LoVo (cell line): ENCODE data around the gene ISG20.
"Not testable (repeated sequence)": the region's sequence is repeated elsewhere in the genome, so short reads cannot be mapped to it uniquely, and the experiment has no call there.

Experiments
- DNase-seq: peaks from one replicate; pipeline ENCODE4 v3.0.0-alpha.2; 2016; ENCODE audit warnings: low spot score

ISG20 gene

DNA sequence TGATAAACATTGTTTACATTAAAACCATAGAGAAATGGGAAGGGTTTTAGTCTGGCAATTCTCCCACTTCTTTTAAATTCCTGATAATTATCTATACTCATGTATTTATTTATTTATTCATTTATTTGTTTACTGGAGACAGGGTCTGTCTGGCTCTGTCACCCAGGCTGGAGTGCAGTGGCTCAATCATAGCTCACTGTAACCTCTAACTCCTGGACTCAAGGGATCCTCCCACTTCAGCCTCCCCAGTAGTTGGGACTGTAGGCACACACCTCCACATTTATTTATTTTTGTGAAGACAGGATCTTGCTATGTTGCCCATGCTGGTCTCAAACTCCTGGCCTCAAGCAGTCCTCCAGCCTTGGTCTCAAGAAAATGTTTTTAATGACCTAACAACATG lies 20.1 kb upstream of the ISG20 start:
- DNase-seq, result no peak

DNA sequence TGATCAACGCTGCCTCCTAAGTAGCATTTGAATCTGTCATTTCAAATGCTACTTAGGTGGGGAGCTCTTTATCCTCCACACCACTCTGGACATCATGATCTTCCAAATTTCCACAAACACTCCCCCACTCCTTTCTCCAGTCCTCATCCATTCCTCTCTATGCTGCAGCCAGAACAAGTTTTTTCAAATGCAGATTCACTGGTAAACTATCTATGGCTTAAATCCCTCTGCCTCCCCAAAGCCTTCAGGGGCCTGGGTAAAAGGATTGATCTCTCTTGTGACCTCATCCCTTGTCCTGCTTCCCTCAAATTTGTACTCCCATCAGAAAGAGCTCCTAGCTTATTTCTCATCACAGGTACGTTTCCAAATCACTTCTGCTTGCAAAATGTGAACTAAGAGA lies 19.0 kb upstream of the ISG20 start:
- DNase-seq, result no peak

DNA sequence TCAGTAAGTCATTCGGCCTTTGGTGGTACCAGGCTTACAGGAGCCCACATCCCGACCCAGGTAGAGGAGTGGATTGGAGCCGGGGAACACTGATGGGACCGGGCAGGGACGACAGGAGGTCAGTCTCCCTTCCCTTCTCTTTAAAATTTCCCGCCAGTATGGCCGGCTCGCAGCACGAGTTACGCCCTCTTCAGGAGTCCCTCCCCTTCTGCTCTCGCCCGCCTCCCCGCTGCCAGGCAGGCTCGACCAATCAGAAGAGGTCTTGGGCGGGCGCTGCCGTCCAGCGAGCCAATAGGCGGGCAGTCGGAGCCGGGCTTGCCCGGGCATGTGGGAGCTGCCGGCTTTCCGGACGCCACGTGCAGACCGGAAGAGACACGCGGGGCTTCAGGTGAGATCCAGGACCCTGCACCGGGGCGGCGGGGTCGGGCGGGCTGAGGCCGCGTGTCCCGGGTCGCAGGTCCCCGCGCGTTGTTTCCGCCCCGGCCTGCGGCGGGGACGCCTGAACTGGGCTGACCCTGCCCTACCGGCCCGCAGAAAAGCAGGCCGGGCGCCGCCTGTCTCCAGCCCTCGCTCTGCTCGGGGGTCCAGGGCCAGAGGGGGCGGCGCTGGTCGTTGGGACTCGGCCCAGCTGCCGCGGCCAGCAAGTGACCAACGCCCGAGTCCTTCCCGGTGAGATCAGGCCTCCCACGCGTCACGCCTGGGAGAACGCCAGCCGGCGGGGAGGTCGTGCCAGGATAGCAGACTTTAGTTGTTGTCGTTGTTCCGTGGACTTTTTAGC lies 17.6 kb upstream of the ISG20 start, which contains the start of gene AEN:
Gene AEN, plus strand, starts transcription at position 346 of the 778 bp plus-strand sequence. CDS start 4,870 bp downstream, outside the sequence.
- peak; percentile 98 for DNase-seq

DNA sequence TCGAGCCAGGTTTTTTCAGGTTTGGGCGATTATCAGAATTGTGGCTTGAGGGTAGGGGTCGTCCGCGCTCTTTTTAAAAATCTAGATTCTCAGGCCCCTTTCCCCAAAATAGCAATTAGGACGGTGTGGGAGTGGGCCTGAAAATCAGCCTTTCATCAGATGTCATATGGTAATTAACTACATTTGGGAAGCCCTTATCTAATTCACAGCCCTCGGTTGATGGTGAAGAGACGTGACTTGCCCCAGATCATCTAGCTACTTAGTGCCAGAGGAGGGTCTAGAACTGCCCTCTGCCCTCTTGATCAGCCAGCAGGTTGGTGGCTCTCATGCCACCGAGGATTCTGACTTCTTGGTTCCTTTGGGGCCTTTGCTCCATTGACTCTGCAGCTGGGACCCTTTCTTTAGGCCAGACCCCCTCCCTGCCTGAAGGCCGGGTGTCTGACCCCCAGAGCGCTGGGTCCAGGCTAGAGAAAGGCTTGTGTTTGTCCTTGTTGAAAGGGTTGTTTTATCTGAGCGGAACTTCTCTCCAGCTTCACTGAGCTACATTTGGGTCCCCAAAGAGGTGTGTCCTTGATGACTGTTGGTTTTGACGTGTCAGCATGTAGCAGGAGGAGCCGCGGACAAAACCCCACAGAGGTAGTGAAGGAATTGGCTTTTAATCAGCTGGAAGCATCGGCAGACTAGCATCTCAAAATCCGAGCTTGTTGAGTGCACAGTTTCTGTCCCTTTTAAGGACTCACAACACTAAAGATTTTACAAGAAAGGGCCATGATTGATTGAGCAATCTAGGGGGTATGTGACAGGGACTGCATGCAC lies 16.8 kb upstream of the ISG20 start:
- peak; percentile 75 for DNase-seq

DNA sequence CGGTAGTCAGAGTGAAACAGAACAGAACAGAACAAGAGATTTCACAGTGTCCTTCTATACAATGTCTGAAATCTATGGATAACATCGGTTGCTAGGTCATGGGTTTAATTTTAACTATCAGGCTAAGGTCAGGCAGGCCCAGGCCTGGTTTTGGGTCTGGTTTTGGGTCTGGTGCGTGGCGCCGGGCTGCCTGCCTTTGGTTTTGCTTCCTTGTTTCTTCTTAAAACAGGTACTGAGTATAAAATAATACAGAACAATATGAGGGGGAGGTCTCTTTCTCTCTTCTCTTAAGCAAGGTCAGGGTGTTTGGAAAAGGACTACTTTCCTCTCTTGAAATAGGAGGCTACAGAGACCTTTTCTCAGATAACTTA lies 16.2 kb upstream of the ISG20 start:
- DNase-seq, result no peak

DNA sequence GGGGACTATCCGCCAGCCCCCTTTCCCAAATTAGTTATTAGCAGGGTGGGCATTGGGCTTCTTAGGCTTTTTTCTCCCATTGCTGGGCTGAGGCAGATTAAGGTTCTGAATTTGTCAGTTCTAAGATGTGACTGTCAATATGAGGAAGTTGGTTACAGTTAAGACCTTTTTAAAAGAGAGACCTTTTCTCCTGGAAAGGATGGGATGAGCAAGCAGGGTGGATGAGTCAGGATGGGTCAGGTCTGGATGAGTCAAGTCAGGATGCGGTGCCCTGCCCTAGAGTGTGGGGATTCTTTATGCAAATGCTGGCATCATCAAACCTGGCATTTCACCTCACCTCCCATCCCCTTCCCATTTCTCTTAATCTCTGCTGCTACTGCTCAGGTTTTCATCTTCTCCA lies 15.8 kb upstream of the ISG20 start:
- peak; percentile 85 for DNase-seq

DNA sequence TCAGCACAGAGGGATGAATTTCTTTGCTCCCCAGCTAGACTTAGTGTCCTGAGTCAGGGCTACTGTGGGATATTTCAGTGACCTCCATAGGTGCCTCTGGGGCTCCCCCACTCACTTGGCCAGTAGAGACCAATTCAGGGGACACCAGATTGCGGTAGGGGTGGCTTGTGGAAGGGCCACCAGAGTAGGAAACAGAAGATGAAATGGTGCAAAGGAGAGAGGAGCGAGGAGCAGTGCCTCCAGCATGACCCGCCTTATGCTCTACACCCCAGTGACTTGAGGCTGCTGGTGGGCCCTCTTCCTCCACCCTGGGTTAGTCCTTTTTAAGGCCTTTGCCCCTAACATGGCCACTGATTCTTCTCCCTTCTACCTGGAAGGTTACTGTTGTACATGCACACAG lies 15.2 kb upstream of the ISG20 start:
- DNase-seq, result no peak

DNA sequence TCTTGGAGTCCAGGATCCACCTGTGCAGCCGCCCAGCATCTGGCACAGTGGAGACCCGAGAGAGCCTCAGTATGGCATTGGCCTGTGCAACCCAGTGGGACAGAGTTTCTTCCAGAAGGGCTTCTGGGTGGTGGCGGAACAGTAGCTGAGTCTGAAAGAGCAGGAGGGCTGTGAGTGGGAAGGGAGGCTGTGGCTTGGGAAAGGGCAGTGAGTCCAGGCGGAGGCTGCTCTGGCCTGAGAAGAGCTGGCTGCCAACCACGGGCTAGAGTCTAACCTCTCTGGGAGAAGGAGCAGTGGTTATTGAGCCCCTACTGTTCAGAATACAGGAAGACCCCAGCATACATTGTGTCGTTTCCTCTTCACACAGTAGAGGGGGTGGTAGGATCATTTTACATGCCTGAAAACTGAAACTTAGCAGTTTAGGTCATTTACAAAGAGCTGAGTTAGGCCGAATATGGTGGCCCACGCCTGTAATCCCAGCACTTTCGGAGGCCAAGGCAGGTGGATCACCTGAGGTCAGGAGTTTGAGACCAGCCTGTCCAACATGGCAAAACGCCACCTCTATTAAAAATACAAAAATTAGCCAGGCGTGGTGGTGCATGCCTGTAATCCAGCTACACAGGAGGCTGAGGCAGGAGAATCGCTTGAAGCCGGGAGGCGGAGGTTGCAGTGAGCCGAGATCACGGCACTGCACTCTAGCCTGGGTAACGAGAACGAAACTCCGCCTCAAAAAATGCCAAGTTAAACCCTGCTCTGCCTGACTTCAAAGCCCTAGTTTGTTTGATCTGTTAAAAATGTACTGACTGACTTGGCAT lies 14.5 kb upstream of the ISG20 start:
- DNase-seq, result no peak

DNA sequence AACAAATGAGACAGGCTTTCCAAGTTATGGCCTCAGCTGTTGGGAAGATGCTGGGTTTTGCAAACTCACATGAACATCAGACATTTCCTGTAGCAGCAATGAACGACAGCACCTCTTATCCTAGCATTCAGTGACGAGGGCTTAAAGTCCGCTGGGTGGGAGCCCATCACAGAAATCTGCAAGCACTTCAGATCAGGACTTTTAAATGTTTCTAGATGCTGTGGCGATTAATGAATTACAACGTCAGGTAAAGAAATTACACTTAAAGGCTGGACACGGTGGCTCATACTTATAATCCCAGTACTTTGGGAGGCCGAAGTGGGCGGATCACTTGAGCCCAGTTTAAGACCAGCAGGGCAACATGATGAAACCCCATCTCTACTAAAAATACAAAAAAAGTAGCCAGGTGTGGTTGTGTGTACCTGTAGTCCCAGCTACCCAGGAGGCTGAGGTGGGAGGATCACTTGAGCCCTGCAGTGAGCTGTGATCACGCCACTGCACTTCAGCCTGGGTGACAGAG lies 13.8 kb upstream of the ISG20 start:
- no peak for DNase-seq

DNA sequence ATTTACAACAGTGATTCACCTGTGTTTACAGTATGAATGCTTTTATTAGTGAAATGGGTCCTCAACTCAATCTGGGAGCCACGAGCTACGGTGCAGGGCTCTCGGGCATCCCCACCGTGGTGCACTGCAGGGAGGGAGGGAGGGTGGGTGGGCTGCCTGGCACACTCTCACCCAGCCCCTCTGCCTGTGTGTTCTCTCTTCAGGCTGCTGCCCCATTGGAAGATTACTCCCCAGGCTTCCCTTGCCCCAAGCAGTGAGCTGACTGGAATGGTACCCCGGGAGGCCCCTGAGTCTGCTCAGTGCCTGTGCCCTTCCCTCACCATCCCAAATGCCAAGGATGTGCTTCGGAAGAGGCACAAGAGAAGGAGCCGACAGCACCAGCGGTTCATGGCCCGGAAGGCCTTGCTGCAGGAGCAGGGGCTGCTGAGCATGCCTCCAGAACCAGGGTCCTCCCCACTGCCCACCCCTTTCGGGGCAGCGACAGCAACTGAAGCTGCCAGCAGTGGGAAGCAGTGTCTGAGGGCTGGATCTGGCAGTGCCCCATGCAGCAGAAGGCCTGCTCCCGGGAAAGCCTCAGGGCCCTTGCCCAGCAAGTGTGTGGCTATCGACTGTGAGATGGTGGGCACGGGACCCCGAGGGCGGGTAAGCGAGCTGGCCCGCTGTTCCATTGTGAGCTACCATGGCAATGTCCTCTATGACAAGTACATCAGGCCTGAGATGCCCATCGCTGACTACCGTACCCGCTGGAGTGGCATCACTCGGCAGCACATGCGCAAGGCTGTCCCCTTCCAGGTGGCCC lies 12.7 kb upstream of the ISG20 start:
- no peak for DNase-seq

DNA sequence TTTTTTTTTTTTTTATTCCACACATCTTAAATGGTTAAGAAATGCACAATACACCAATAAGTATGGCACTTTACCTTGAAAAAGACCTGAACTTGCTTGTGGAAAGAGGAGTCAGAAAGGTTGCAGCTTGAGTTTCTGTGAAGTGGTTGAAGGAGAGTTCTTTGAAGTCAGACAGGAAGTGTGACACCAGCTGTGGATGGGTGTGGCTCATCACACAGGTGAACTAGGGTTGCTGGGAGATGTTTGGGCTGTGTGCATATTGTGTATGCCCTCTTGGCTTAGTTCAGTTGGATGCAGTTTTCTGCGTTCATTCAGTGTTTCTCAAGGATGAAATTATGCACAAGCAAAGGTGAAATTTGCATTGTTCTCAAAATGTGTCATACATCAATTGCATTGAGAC lies 11.4 kb upstream of the ISG20 start:
- DNase-seq, result no peak

DNA sequence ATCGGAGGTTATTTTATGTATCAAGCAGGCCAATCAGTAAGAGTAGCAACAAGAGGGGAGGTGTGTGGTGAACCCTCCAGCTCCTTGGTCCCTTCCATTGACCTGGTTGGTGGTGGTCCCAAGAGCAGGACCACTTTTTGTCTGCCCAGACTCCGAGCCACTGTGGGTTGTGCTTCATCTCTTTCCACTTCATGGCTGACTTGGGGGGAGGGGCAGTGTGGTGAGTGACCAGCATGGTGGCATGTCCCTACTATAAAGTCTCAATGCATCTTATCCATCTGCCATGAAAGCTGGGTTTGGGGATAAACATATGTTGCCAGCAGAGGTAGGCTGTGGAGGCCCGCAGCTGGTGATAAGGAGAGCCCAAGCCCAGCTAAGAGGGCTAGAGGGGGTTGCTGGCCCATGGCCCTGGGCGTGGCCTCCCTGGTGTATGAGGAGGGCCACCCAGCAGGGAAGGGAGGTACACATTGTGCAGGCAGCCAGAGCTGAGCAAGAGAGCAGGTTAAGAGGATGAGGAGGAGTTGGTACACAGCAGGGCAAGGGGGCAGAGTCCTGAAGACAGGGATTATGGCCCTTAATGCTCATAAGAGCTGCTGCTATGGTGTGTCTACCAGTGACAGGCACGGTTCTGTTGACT lies 10.7 kb upstream of the ISG20 start:
- no peak for DNase-seq

DNA sequence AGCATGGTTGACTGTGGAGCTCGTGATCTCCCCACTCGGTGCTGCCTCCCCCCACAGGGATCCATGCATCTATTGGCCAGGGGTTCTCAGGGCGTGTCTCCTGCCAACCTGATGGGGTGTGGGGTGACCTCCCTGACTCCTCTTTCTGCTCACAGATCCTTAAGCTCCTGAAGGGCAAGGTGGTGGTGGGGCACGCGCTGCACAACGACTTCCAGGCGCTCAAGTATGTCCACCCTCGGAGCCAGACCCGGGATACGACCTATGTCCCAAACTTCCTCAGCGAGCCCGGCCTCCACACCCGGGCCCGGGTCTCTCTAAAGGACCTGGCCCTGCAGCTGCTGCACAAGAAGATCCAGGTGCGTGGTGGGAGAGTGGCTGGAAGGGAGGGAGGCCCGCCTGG lies 9.7 kb upstream of the ISG20 start:
- no peak for DNase-seq

DNA sequence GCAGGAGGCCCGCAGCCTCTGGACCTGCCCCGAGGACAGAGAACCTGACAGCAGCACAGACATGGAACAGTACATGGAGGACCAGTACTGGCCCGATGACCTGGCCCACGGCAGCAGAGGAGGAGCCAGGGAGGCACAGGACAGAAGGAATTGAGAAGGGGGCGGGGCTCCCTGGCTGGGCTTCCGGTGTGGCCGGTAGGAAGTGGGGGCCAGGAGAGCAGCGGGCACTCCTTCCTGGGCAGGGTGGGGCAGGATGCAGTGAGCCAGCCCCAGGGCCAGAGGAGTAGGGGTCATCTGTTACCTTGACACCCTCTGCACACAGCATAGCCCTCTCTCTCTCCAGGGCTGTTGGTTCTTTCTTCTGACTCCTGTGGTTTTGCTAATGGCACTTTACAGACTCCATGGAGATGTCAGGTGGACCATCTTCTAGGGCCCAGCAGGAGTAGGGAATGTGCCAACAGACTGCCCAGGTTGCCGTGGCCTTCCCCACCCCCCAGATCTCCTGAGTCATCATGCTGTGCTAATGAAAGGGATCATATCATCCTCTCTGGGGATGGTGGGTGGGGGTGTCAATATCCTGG lies 8.6 kb upstream of the ISG20 start:
- no peak for DNase-seq

DNA sequence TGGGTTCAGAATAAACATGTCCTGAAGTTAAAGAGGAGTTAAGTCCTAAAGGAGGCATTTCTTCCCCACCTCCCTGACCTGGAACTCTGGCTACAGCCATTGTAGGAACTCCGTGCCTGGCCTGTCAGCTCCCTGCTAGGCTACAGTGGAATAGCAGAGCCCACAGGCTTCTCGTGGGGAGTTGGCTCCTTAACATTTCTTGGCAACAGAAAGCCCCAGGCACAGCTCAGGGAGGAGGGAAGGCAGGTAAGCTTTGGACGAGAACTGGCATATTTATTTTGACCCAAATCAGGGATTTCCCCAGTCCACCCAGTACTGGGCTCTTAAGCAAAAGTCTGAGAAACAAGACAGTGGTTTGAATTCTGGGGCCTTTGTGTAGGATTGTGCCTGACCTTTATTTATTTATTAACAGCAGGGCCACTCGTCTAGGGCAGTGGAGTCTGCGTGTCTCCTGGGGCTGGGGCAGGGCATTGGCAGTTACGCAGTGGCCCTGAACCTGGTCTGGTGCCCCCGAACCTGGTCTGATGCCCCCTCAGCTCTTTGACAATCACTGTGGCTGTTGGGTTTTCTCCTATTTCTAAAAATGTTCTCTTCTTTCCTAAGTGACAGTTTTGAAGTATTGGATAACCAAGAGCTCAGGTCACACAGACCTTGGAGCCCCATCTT lies 7.9 kb upstream of the ISG20 start:
- no peak for DNase-seq

DNA sequence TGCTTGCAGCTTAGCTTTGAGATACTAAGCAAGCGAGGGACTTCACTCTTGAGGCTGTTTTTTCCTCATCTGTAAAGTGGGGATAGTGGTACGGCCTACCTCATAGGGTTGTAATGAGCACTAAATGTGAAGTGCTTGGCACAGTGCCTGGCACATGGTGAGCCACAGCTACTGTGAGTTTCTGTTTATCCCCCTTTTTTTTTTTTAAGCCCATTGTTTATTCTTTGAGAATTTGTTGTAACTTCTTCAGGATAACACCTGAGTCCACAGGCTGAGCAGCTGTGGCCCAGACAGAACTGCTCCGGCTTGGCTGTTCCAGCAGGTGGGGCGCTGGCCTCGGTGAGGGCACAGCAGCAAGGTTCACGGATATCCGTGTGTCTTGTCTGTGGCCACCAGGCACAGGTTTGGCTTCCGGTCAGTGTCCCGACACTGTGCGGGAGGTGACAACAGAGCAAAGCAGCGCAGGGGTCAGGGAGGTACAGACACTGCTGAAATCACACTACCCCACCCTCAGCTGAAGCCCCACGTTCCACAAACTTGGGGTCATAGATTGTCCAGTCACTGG lies 7.3 kb upstream of the ISG20 start:
- DNase-seq, result no peak

DNA sequence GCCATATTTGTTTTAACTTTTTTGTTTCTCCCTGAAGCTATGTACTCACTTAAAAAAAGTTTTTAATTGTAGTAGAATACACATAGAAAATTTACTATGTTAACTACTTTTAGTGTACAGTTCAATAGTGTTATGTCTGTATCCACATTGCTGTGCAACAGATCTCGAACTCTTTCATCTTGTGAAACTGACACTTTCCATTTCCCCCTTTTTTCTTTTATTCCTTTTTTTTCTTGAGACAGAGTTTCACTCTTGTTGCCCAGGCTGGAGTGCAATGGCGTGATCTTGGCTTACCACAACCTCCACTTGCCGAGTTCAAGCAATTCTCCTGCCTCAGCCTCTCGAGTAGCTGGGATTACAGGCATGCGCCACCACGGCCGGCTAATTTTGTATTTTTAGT lies 6.0 kb upstream of the ISG20 start:
- not testable (repeated sequence) for DNase-seq

DNA sequence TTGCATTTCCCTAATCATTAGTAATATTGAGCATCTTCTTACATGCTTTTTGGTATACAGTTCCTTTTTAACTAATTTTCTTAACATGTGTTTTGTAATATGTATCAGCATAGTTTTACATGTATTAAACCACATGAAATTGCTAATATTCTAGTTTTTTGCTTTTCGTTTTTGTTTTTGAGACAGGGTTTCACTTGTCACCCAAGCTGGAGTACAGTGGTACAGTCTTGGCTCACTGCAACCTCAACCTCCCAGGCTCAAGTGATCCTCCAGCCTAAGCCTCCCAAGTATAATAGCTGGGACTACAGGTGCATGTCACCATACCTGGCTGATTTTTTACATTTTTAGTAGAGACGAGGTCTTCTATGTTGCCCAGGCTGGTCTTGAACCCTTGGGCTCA lies 4.4 kb upstream of the ISG20 start:
- DNase-seq, result no peak

DNA sequence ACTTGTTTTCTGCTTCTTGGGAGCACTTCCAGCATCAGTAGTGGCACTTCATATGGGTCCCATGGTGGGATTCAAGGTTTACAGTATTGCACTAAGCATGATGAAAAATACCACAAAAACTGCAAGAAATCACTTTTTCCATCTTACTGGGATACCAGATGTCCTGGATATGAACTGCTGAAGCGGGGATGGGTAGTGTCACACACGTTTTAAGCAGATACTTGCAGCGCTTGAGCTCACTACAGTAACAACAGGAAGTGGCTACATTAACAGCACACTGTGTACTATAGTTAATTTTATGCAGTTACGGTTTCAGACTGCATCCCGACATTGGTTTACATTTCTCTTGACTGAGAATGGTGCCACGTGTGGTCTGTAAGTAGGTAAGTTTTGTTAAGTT lies 3.5 kb upstream of the ISG20 start:
- no peak for DNase-seq

DNA sequence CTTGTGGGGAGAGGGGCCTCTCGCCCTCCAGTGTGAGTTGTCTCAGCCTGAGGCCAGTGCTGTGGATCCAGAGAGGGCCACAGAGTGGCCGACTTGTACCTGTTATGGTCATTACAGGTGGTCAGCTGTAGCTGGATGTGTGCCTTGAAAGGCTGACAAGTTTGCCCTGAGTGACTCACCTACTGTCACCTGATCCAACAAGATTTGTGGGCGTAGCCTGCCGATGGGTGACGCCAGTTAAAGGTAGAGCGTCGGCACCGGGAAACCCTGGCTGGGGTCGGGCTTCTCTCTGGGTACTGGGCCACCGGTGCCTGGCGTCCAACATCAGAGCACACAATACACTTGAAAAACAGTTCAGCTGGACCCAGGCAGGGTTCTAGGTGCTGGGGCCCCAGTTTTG lies 2.8 kb upstream of the ISG20 start:
- peak; percentile 63 for DNase-seq
